ENCODE measurements around the gene LACTB.
A peak's percentile ranks its signal among the peaks of the same experiment; 100 is the strongest.
"Not testable (repeated sequence)": the region's sequence is repeated elsewhere in the genome, so short reads cannot be mapped to it uniquely, and the experiment has no call there.

The LACTB gene

DNA sequence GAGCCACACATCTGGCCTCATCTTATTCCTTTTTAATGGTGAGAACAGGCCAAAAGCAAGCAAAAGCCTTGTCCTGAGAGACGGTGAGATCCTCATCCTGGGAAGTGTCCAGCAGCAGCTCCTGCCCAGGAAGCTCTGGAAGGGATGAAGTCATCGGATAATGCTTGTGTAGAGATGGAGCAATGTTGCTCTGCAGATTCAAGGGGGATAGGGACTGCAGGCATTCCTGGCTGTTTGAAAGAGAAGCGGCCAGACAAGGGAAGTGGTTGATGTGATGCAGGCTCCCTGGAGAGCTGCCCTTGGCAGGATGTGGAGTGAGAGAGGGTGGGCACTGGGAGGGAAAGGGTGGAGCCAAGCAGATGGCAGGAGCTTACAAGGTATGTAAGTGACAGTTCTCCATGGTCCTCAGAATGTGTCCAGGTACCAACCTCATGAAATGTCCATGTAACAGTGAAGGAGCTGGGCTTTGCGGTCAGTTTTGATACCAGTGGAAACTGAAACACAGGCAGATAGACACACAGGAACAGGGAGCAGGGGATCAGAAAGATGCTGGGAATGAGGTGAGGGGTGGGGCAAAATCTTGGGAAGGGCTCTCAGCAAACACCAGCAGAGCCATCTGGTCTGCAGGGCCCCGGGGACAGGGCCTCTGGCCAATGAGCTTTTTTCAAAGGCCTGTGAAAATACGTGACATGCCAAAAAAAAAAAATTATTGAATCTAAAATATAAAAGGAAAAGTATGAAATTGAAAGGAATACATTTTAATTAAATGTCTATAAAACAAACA is 32.2 kb upstream of the LACTB start:
- no peak for DNase-seq (ENCODE audit: extremely low read depth in 1 of 2, low read depth in 1 of 2)

DNA sequence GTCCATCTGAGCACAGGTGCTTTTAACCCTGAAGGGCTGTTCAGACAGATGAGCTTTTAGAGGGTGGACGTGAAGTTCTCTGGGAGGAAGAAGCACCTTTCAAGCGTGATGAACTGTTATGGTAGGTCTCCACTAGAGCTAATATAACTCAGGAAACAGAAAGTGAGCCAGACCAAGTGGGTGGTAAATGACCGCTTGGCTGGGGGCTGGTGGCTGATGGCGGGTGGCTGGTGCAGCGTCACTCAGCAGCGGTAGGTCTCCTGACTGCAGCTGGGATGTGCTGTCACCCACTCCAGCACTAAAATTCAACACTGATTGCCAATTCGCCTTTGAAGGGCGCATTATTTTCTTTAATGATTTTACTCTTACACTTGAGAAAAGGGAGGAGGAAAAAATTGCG is 31.2 kb upstream of the LACTB start:
- DNase-seq (ENCODE audit: extremely low read depth in 1 of 2, low read depth in 1 of 2) = no peak

- DNase-seq (ENCODE audit: extremely low read depth in 1 of 2, low read depth in 1 of 2) = no peak
Observed at GRCh38 chr15:63090887-63091286, 30.8 kb upstream of the LACTB start.

GRCh38 chr15:63091679-63092446 is 29.8 kb upstream of the LACTB start:
- DNase-seq (ENCODE audit: extremely low read depth in 1 of 2, low read depth in 1 of 2) = no peak

DNA sequence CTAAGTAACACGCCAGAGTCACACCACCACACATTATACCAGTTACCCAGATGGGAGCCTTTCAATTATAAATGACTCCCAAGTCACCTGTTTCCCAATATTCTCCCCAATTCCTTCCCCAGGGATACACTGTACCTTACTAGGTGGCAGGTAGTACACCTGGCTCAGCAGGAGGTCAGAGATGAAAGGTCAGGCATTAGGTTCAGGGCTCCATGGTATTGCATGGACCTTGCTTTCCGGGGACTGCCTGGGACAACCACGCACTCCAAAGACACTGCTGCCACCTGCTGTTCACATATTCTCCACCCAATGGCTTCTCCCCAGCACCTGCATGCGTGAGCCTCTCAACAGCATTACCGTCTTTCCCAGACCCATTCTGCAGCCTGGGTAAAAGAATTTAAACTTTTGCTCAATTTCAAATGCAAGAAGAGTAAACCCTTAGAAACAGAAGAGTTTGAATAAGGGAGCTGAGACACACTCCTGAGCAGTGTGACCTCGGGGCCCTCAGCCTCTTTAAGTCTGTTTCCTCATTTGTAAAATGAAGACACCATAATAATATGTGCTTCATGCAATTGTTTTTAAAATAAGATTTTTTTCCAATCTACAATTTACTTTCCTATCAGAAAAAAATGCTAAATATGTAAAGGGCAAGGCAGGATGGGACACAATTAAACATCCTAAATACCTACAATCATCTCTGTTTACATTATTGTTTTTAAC is 28.0 kb upstream of the LACTB start:
- peak; percentile 13 to 49 for DNase-seq (ENCODE audit: extremely low read depth in 1 of 2, low read depth in 1 of 2)

DNA sequence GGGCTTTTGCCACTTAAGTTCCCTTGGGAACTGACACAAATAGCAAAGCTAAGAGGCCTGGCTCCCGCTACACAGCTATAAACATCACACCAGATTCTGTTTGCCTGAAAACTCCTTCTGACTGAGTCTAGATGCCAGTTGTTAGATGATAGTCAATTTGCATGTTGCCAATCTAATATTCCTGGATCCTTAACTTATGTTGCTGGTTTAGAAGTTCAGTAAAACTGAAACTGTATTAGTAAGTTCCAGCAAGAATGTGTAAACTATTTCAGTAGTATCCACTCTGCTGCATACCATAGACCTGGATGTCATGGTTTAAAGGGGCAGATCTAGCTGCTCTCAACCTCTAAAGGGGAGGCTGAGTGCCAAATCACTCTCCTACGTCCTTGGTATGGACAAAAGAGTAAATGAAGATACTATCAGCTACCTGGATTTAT is 27.1 kb upstream of the LACTB start:
- no peak for DNase-seq (ENCODE audit: extremely low read depth in 1 of 2, low read depth in 1 of 2)

GRCh38 chr15:63096178-63096577 is 25.5 kb upstream of the LACTB start:
- DNase-seq (ENCODE audit: extremely low read depth in 1 of 2, low read depth in 1 of 2) = no peak

DNA sequence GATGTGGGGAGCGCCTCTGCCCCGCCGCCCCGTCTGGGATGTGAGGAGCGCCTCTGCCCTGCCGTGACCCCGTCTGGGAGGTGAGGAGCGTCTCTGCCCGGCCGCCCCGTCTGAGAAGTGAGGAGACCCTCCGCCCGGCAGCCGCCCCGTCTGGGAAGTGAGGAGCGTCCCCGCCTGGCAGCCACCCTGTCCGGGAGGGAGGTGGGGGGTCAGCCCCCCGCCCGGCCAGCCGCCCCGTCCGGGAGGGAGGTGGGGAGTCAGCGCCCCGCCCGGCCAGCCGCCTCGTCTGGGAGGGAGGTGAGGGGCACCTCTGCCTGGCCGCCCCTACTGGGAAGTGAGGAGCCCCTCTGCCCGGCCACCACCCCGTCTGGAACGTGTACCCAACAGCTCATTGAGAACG is 22.8 kb upstream of the LACTB start:
- DNase-seq (ENCODE audit: extremely low read depth in 1 of 2, low read depth in 1 of 2) = not testable (repeated sequence)

- not testable (repeated sequence) for DNase-seq (ENCODE audit: extremely low read depth in 1 of 2, low read depth in 1 of 2)
Observed at GRCh38 chr15:63099581-63099980, 22.1 kb upstream of the LACTB start.

- no peak for DNase-seq (ENCODE audit: extremely low read depth in 1 of 2, low read depth in 1 of 2)
Observed at GRCh38 chr15:63103416-63103815, 18.2 kb upstream of the LACTB start.

DNA sequence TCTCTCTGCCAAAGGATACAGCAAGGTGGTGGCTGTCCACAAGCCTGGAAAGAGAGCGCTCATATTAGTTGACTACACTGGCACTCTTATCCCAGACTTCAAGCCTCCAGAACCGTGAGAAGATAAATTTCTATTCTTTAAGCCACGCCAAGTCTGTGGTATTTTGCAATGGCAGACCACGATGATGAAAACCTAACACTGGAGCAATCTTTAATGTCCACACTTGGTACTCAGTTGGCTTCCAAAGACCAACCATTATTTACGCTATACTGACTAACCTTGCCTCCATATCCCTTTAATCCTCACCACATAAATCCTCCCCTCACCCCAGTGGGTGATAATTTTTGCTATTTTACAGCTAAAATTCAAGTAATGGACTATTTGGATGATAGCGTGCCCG is 16.9 kb upstream of the LACTB start:
- DNase-seq (ENCODE audit: extremely low read depth in 1 of 2, low read depth in 1 of 2) = no peak

GRCh38 chr15:63105354-63105753 is 16.3 kb upstream of the LACTB start:
- not testable (repeated sequence) for DNase-seq (ENCODE audit: extremely low read depth in 1 of 2, low read depth in 1 of 2)

- DNase-seq (ENCODE audit: extremely low read depth in 1 of 2, low read depth in 1 of 2) = no peak
Observed at GRCh38 chr15:63107895-63108546, 13.6 kb upstream of the LACTB start.

DNA sequence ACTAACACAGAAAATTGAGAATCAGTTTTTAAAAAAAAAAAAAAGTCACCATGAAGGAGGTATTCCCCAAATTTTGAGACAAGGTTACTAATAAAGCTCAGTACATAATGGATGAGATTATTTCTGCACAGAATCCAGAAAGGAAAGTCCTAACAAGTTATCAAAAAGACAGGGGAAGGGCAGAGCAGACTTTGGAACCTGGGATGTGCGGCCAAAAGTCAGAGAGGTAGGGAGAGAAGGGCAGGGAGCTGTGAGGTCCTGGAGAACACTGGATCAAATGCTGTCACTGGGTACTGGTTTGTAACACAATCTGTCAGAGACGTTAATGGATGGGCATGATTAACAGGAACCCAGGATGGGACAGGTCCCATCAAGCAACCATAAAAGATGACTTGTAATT is 12.2 kb upstream of the LACTB start:
- DNase-seq (ENCODE audit: extremely low read depth in 1 of 2, low read depth in 1 of 2) = no peak

- no peak for DNase-seq (ENCODE audit: extremely low read depth in 1 of 2, low read depth in 1 of 2)
Observed at GRCh38 chr15:63109920-63110319, 11.7 kb upstream of the LACTB start.

- no peak for DNase-seq (ENCODE audit: extremely low read depth in 1 of 2, low read depth in 1 of 2)
Observed at GRCh38 chr15:63110428-63111026, 11.1 kb upstream of the LACTB start.

DNA sequence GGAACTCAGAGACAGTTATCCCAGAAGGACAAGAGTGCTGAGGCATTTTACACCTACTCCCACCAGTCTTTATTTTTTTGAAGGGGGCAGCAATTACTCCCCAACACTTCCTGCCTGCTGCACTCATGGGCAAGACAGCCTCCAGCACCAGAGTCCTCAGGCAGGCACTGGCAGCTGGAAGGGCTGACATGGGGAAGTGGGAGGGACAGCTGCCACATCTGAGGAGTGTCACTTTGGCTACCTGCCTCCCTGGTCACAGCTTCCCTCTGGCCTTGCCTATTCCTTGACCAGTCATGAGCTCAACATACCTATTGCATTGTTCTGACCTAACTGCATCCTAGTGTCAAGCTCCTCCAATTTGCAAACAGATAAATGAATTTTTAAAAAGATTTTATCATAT is 10.2 kb upstream of the LACTB start:
- no peak for DNase-seq (ENCODE audit: extremely low read depth in 1 of 2, low read depth in 1 of 2)

- DNase-seq (ENCODE audit: extremely low read depth in 1 of 2, low read depth in 1 of 2) = no peak
Observed at GRCh38 chr15:63112871-63113270, 8.8 kb upstream of the LACTB start.

DNA sequence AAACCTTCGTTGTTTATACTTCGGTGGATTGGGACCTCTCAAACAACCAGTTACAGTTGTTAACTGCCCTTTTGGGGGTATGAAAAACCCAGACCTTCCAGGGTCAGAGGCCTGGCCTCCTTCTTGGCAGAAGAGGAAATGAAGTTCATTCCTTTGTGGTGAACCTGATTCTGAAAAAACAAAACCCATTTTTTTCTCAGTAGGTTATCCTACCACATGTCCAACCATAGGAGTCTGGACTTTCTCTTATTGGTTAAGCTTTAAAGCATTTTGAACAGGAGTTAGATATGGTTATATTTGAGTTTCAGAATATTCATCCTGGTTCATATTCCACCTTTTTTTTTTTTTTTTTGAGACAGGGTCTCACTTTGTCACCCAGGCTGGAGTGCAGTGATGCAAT is 7.2 kb upstream of the LACTB start:
- DNase-seq (ENCODE audit: extremely low read depth in 1 of 2, low read depth in 1 of 2) = no peak

- DNase-seq (ENCODE audit: extremely low read depth in 1 of 2, low read depth in 1 of 2) = no peak
Observed at GRCh38 chr15:63118854-63119253, 2.8 kb upstream of the LACTB start.

Data from stimulated activated CD8-positive, alpha-beta memory T cell treated with anti-CD3 and anti-CD28 coated beads, Interleukin-7, amount 100 ng/mL, for 48 hours (primary cell).